ENCODE data around the gene HMGB2.

The HMGB2 gene

GRCh38 chr4:173370477-173371291, 36.5 kb upstream of the HMGB2 start, which contains the start of gene SAP30:
SAP30 (plus strand) TSS chr4:173370954; CDS start chr4:173371183, 229 bp downstream.
- peak; percentile 97 for DNase-seq (ENCODE audit: extremely low read depth, low read depth)
- TF ChIP-seq, protein P1, sequence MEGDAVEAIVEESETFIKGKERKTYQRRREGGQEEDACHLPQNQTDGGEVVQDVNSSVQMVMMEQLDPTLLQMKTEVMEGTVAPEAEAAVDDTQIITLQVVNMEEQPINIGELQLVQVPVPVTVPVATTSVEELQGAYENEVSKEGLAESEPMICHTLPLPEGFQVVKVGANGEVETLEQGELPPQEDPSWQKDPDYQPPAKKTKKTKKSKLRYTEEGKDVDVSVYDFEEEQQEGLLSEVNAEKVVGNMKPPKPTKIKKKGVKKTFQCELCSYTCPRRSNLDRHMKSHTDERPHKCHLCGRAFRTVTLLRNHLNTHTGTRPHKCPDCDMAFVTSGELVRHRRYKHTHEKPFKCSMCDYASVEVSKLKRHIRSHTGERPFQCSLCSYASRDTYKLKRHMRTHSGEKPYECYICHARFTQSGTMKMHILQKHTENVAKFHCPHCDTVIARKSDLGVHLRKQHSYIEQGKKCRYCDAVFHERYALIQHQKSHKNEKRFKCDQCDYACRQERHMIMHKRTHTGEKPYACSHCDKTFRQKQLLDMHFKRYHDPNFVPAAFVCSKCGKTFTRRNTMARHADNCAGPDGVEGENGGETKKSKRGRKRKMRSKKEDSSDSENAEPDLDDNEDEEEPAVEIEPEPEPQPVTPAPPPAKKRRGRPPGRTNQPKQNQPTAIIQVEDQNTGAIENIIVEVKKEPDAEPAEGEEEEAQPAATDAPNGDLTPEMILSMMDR (IDR thresholded peaks at IDR 0.05; ENCODE audit: low read depth, low read length): no peak

DNA sequence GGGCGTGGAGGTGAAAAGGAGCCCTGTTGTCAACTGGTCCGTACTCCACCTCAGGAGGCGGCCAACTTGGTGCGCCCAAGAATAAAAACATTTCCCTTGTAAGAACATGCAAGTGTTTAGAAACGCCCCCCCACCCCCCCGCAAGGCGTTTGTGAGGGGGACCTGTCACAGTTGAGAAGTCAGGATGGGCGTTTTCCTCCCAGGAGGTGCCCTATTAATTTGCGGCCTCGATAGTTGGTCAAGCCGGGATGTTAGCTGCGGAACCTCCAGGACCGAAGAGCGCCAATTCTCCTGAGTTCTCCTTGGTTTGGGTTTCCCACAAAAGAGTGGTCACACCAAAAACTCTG, 35.9 kb upstream of the HMGB2 start:
- no peak for DNase-seq (ENCODE audit: extremely low read depth, low read depth)
- TF ChIP-seq, protein P1 (IDR thresholded peaks at IDR 0.05; ENCODE audit: low read depth, low read length): no peak

DNA sequence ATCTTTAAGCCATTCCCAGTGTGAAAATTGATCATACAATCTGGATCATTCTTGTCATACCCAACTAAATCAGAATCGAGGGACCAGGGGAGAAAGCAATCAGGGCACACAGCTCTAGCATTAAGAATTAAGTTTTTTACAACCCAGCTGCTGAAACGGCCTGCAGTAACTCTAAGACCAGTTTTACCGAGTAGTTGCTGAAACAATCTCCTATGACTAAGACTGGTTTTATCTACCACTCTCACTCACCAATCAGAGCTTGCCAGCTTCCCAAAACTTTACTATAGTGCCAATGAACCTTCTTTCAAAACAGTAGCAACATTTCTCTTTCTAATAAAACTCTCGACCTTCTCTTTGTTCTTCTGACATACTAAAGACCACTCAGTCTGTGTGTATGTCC, 33.8 kb upstream of the HMGB2 start:
- TF ChIP-seq, protein P1 (IDR thresholded peaks at IDR 0.05; ENCODE audit: low read depth, low read length): no peak
- DNase-seq (ENCODE audit: extremely low read depth, low read depth): no peak

- TF ChIP-seq, protein P1 (IDR thresholded peaks at IDR 0.05; ENCODE audit: low read depth, low read length): no peak
- DNase-seq (ENCODE audit: extremely low read depth, low read depth): no peak
These were observed 33.1 kb upstream of the HMGB2 start for GRCh38 chr4:173367285-173367684.

DNA sequence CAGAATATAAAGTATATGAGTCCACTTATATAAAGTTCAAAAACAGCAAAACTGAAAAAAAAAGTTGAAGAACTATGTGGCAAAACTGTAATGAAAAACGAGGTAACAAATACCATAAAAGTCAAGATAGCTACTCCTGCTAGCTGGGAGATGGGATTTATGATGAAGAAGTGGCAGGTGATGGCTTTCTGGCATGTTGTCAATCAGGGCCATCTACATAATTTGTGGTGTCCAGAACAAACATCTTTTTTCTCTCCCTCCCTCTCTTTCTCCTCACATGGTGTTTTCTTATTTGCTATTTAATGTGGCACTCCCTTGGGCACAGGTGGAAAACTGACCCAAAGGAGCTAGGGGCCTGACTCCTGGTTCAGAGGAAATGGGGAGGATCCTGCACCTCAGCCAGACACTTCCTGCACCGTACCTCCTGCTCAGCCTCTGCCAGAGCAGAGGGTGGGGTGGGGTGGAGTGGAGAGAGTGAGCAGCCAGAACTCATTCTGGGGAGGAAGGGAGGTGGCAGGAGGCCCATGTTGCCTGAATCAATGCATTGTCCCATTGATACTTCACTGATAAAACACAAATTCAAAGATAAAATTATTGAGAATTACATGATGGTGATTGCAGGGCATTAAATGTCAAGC, 31.3 kb upstream of the HMGB2 start:
- TF ChIP-seq, protein P1 (IDR thresholded peaks at IDR 0.05; ENCODE audit: low read depth, low read length): no peak

DNA sequence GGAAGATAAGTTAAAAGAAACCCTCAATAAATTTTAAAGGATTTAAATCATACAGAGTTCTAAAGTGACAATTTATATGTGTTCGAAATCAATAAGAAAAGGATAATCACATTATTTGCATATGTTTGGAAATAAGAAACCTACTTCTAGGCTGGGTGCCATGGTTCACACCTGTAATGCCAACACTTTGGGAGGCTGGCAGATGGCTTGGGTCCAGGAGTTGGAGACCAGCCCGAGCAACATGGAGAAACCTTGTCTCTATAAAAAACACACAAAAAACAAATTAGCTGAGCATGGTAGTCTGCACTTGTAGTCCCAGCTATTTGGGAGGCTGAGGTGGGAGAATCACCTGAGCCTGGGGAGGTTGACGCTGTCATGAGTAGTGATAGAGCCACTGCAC, 28.5 kb upstream of the HMGB2 start:
- DNase-seq (ENCODE audit: extremely low read depth, low read depth): no peak
- TF ChIP-seq, protein P1 (IDR thresholded peaks at IDR 0.05; ENCODE audit: low read depth, low read length): no peak

More for the DNA sequence above, 31.3 kb upstream of the HMGB2 start:
- DNase-seq (ENCODE audit: extremely low read depth, low read depth): no peak

GRCh38 chr4:173360587-173361221, 26.5 kb upstream of the HMGB2 start:
- TF ChIP-seq, protein P1 (IDR thresholded peaks at IDR 0.05; ENCODE audit: low read depth, low read length): peak; percentile 39
- no peak for DNase-seq (ENCODE audit: extremely low read depth, low read depth)

Measured in AG09319 (cell line).